Spleen (tissue), 11 donors: ENCODE results near the gene NRROS. TPM values are rescaled to one million over a fixed set of nuclear protein-coding genes. Genes with fewer than 3 reads are reported as not detected.
A peak's percentile ranks its signal among the peaks of the same experiment; 100 is the strongest.
"Not testable (repeated sequence)": the region's sequence is repeated elsewhere in the genome, so short reads cannot be mapped to it uniquely, and the experiment has no call there.

Source experiments
- DNase-seq: peaks from one replicate; pipeline ENCODE4 v3.0.0-alpha.2; 2020
- H3K27ac ChIP-seq, 8 donors: fragments of 200-600 bp; sonication (generic) in 7 of 8; 1 replicate in 4 of 8; 2 replicates in 4 of 8; pipeline versions ENCODE4 v1.5.0 to v1.8.0; 2016 to 2021; ENCODE audit warnings: inconsistent platforms in 4 of 8, mild to moderate bottlenecking in 4 of 8, moderate library complexity in 1 of 8
- H3K27me3 ChIP-seq, 7 donors: fragments of 200-600 bp; sonication (generic) in 6 of 7; replicated peaks in 1 of 7; 1 replicate in 4 of 7; 2 replicates in 3 of 7; pipeline versions ENCODE4 v1.5.0 to v1.8.0; 2016 to 2021; ENCODE audit warnings: inconsistent platforms in 3 of 7, mild to moderate bottlenecking in 1 of 7
- H3K36me3 ChIP-seq, 6 donors: fragments of 200-600 bp; sonication (generic) in 5 of 6; 1 replicate in 4 of 6; 2 replicates in 2 of 6; pipeline versions ENCODE4 v1.5.0 to v1.8.0; 2016 to 2021; ENCODE audit warnings: inconsistent platforms in 2 of 6
- H3K4me1 ChIP-seq, 6 donors: fragments of 200-600 bp; sonication (generic) in 5 of 6; 1 replicate in 3 of 6; 2 replicates in 3 of 6; pipeline versions ENCODE4 v1.5.0 to v1.8.0; 2016 to 2021; ENCODE audit warnings: inconsistent platforms in 3 of 6
- H3K4me3 ChIP-seq, 8 donors: fragments of 200-600 bp; sonication (generic) in 7 of 8; 1 replicate in 4 of 8; 2 replicates in 4 of 8; pipeline versions ENCODE4 v1.5.0 to v1.8.0; 2016 to 2021; ENCODE audit warnings: inconsistent platforms in 4 of 8, mild to moderate bottlenecking in 4 of 8, moderate library complexity in 2 of 8
- H3K9me3 ChIP-seq, 8 donors: fragments of 200-600 bp; sonication (generic) in 7 of 8; 1 replicate in 4 of 8; 2 replicates in 4 of 8; pipeline versions ENCODE4 v1.5.0 to v1.8.0; 2016 to 2021; ENCODE audit warnings: inconsistent platforms in 4 of 8
- POLR2A ChIP-seq, 3 donors: fragments of 450-650 bp; IDR thresholded peaks; one replicate each; pipeline ENCODE4 v1.5.1; 2017; ENCODE audit warnings: antibody characterized with exemption in 3 of 3, mild to moderate bottlenecking in 1 of 3
- POLR2AphosphoS5 ChIP-seq, 3 donors: sonication (generic); formaldehyde crosslinking; IDR thresholded peaks; one replicate each; pipeline ENCODE4 v1.5.1; 2017; ENCODE audit warnings: antibody characterized with exemption in 3 of 3
- WGBS, 5 donors: extraction: QIAGEN DNeasy Blood & Tissue Kit in 3 of 5; methylation state at CpG; one replicate each; pipeline versions ENCODE4 v1.1.5 to v1.1.7; 2013 to 2018; 5-methylcytosine and 5-hydroxymethylcytosine counted together
- intact Hi-C: fragments of 100-400 bp; cut with DNase I; formaldehyde crosslinking; loops from one replicate; pipeline ENCODE4 v1.15.0; 2023; ENCODE audit warnings: low total_unique reads
- polyA plus RNA-seq, 3 donors: library from polyadenylated mRNA; stranded (reverse); fragments of 200-250 nt; gene quantifications; one replicate each; pipeline ENCODE4 v1.2.1, GENCODE V29; 2013
- total RNA-seq, 7 donors: library from RNA; depleted of rRNA in 3 of 7; stranded (reverse); fragments of >200 nt in 3 of 7; fragmentation: NEBNext Ultra II Directional in 4 of 7; extraction: Animal tissue kit (Norgen Biotek cat#: 25700) in 4 of 7; gene quantifications; one replicate each; pipeline versions ENCODE4 v1.1.0 to v1.2.1, GENCODE V29; 2016 to 2021
- TF ChIP-seq, protein P1 (sequence below), 11 experiments: fragments of 200-600 bp in 7 of 11; fragments of 450-650 bp in 4 of 11; sonication (generic) in 4 of 11; IDR thresholded peaks in 8 of 11; conservative IDR thresholded peaks in 3 of 11; 1 replicate in 7 of 11; 2 replicates in 4 of 11; pipeline versions ENCODE4 v1.4.0 to v1.8.0; 2016 to 2021; ENCODE audit warnings: antibody characterized with exemption in 11 of 11, inconsistent platforms in 4 of 11, mild to moderate bottlenecking in 1 of 11
- donor health status: healthy with polysubstance abuse.
- donor health status: DM: no; HTN: no; CAD: no; lungs with moderate emphysema.
- donor health status: DM: no; HTN: no; CAD: no.
- donor health status: Bipolar disorder and iron deficiency.
- donor health status: healthy.
- donor health status: DM: no; HTN: no; CAD: no.
- donor health status: DM: yes; HTN: yes; CAD: no.

Gene NRROS
- total and polyA plus RNA-seq, 10 donors = 7.8 to 35.2 (median 29.9) TPM

DNA sequence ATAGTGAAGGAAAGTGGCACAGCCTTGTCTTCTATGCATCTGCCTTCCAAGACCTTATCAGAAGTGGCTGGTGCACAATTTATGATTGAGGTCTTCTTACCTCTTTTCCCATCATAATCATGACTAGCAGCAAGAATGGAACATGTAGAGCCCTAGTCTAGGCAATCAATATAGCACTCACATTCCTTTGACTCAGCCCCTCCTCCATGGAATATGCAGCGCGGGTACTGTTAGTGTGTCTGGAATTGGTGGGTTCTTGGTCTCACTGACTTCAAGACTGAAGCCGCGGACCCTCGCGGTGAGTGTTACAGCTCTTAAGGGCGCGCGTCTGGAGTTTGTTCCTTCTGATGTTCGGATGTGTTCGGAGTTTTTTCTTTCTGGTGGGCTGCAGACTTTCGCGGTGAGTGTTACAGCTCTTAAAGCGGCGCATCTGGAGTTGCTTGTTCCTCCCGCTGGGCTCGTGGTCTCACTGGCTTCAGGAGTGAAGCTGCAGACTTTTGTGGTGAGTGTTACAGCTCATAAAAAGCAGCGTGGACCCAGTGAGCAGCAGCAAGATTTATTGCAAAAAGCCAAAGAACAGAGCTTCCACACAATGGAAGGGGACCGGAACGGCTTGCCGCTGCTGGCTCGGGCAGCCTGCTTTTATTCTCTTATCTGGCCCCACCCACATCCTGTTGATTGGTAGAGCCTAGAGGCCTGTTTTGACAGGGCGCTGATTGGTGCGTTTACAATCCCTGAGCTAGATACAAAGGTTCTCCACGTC lies 41.3 kb upstream of the NRROS start:
- H3K36me3 ChIP-seq, H3K9me3 ChIP-seq, H3K27ac ChIP-seq, intact Hi-C loops, DNase-seq: not testable (repeated sequence)
- TF ChIP-seq POLR2AphosphoS5 (IDR thresholded peaks at IDR 0.05) = peak in 2 of 3 donors; percentile 64 to 85
- Histone ChIP-seq H3K27me3 (peaks cover 0 to 28% (median 5%) of the 10 kb centered on the region in 7 donors), H3K4me1 (peaks cover 0 to 15% (median 0%) of the 10 kb centered on the region in 6 donors), H3K4me3 (peak overlapping the region in 6 of 8 donors; percentile 6 to 64 (median 17))
- WGBS, 5 donors = 21 to 52% (median 24%) methylated on average over 25 of the region's 25 CpGs

DNA sequence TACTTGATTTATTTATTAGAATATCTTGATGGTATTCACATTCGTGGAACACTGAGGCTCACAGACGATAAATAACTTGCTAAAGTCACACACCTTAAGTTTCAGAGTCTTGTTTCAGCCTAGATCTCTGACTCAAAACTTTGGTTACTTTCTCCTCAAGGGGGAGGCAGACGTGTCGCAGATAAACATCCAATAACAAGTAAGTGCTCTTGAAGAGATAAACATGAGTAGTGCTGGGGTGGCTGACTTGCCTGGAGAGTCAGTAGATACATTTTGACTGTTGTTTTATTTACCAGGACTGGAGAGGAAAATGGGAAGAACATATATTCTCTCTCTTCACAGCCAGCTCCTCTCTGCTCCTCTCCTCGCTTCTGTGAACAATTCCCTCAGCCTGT lies 39.8 kb upstream of the NRROS start:
- H3K9me3 ChIP-seq = no peaks in the 10 kb centered on the region
- intact Hi-C loops = no loop called here
- 71 to 90% (median 78%) methylated on average over 5 of the region's 5 CpGs for WGBS, 5 donors

DNA sequence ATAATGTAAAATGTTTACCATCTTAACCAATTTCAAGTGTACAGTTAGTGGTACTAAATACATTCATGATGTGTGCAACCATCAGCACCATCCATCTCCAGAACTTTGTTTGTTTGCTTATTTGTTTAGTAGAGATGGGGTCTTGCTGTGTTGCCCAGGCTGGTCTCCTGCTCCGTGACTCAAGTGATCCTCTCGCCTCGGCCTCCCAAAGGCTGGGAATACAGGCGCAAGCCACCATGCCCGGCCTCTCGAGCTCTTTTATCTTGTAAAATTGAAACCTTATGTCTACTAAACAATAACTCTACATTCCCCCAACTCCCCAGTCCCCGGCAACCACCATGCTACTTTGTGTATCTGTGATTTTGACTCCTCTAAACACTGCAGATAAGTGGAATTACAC lies 39.1 kb upstream of the NRROS start:
- H3K4me3 ChIP-seq = no peak overlapping the region
- no peaks in the 10 kb centered on the region for H3K9me3 ChIP-seq
- no peaks in the 10 kb centered on the region for H3K36me3 ChIP-seq
- 93 to 98% (median 93%) methylated on average over 7 of the region's 7 CpGs for WGBS, 5 donors
- no peak for TF ChIP-seq POLR2AphosphoS5 (IDR thresholded peaks at IDR 0.05)
- TF ChIP-seq, protein P1, sequence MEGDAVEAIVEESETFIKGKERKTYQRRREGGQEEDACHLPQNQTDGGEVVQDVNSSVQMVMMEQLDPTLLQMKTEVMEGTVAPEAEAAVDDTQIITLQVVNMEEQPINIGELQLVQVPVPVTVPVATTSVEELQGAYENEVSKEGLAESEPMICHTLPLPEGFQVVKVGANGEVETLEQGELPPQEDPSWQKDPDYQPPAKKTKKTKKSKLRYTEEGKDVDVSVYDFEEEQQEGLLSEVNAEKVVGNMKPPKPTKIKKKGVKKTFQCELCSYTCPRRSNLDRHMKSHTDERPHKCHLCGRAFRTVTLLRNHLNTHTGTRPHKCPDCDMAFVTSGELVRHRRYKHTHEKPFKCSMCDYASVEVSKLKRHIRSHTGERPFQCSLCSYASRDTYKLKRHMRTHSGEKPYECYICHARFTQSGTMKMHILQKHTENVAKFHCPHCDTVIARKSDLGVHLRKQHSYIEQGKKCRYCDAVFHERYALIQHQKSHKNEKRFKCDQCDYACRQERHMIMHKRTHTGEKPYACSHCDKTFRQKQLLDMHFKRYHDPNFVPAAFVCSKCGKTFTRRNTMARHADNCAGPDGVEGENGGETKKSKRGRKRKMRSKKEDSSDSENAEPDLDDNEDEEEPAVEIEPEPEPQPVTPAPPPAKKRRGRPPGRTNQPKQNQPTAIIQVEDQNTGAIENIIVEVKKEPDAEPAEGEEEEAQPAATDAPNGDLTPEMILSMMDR (IDR thresholded peaks at IDR 0.05 in 8 of 11, conservative IDR thresholded peaks at IDR 0.05 in 3 of 11) = no peak
- no peak for TF ChIP-seq POLR2A (IDR thresholded peaks at IDR 0.05)
- H3K27ac ChIP-seq = no peak overlapping the region
- peaks cover 0 to 22% (median 0%) of the 10 kb centered on the region in 6 donors for H3K4me1 ChIP-seq
- no peak for DNase-seq
- peaks cover 0 to 20% (median 4%) of the 10 kb centered on the region in 7 donors for H3K27me3 ChIP-seq
- intact Hi-C loops = no loop called here

More for the DNA sequence above, 39.8 kb upstream of the NRROS start:
- Histone ChIP-seq H3K36me3 (no peaks in the 10 kb centered on the region), H3K4me1 (peaks cover 0 to 21% (median 0%) of the 10 kb centered on the region in 6 donors), H3K27me3 (peaks cover 0 to 25% (median 5%) of the 10 kb centered on the region in 7 donors), H3K4me3 (no peak overlapping the region), H3K27ac (no peak overlapping the region)
- DNase-seq = no peak
- no peak for TF ChIP-seq POLR2A (IDR thresholded peaks at IDR 0.05)
- TF ChIP-seq, protein P1 (IDR thresholded peaks at IDR 0.05 in 8 of 11, conservative IDR thresholded peaks at IDR 0.05 in 3 of 11) = no peak
- no peak for TF ChIP-seq POLR2AphosphoS5 (IDR thresholded peaks at IDR 0.05)

DNA sequence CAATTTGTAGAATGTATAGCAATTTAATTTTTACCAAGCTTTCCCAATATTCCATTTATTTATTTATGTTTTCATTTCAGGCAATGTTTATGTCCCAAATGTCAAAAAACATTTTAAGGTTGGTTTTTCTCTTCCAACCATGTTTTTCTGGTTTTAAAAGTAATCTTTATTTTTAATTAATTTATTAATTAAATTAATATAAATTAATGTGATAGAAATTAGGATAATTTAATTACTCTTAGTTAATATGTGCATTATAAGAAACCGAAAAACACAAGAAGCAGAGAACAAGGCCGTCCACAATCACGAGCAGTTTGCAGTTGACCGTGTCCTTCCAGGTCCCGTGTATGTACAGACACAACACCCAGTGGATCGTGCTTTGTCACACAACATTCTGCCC lies 36.8 kb upstream of the NRROS start:
- Histone ChIP-seq H3K36me3 (no peaks in the 10 kb centered on the region), H3K27ac (no peak overlapping the region), H3K27me3 (peaks cover 0 to 5% (median 0%) of the 10 kb centered on the region in 7 donors), H3K4me3 (no peak overlapping the region), H3K4me1 (peaks cover 0 to 21% (median 0%) of the 10 kb centered on the region in 6 donors), H3K9me3 (no peaks in the 10 kb centered on the region)
- TF ChIP-seq POLR2AphosphoS5 (IDR thresholded peaks at IDR 0.05) = no peak
- WGBS, 5 donors = 92 to 99% (median 98%) methylated on average over 6 of the region's 6 CpGs
- intact Hi-C loops = no loop called here
- no peak for DNase-seq

DNA sequence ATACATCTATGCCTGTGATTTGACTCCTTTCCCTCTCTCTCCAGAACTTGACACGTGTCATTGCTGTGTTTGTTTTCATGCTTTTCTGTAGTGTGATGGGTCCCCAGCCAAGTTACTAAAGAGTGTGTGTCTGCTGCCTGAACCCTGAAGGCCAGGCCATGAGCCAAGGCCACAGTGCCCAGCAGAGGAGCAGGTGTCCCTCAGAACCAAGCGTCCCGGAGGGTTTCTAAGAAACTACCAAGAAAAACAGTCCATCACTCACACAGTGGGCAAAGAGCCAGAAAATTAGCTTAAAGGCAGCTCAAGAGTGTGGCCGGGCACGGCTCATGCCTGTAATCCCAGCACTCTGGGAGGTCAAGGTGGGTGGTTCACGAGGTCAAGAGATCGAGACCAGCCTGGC lies 35.8 kb upstream of the NRROS start:
- no peak overlapping the region for H3K27ac ChIP-seq
- intact Hi-C loops = no loop called here
- no peak for DNase-seq
- no peaks in the 10 kb centered on the region for H3K27me3 ChIP-seq
- no peak overlapping the region for H3K4me3 ChIP-seq
- TF ChIP-seq POLR2AphosphoS5 (IDR thresholded peaks at IDR 0.05) (no peak), POLR2A (IDR thresholded peaks at IDR 0.05) (no peak)
- TF ChIP-seq, protein P1 (IDR thresholded peaks at IDR 0.05 in 8 of 11, conservative IDR thresholded peaks at IDR 0.05 in 3 of 11) = no peak
- H3K36me3 ChIP-seq = no peaks in the 10 kb centered on the region
- 67 to 76% (median 69%) methylated on average over 7 of the region's 7 CpGs for WGBS, 5 donors
- H3K4me1 ChIP-seq = peaks cover 0 to 17% (median 0%) of the 10 kb centered on the region in 6 donors
- H3K9me3 ChIP-seq = peaks cover 0 to 4% (median 0%) of the 10 kb centered on the region in 8 donors
